B cell (primary cell): Measurements from ENCODE around the gene PHACTR3. TPM values are rescaled to one million over a fixed set of nuclear protein-coding genes. Genes with fewer than 3 reads are reported as not detected.

Source experiments
- ATAC-seq: fragments of 200-7000 bp; cut with Tn5 transposase; one replicate; pipeline ENCODE4 v1.10.0; 2021; ENCODE audit warnings: low read depth, mild to moderate bottlenecking, moderate number of reproducible peaks, moderate library complexity
- CTCF ChIA-PET: fragments of 350-600 bp; sonication (Branson Sonifier 250); formaldehyde crosslinking; loops from one replicate; lab custom pipeline; 2021; ENCODE audit warnings: antibody characterized with exemption, inconsistent platforms; lab: Charles Lee
- POLR2A ChIA-PET: fragments of 350-600 bp; sonication (Branson Sonifier 250); formaldehyde crosslinking; loops from one replicate; lab custom pipeline; 2021; ENCODE audit warnings: antibody characterized with exemption; lab: Charles Lee
- DNase-seq: peaks from one replicate; pipeline ENCODE4 v3.0.0; 2013
- H2AFZ ChIP-seq: 2 replicates; pipeline ENCODE4 v1.6.1; 2012; ENCODE audit warnings: mild to moderate bottlenecking, low read depth, low read length; ENCODE audit not compliant: insufficient read depth, poor library complexity, severe bottlenecking
- H3K27ac ChIP-seq, 2 donors: 1 replicate in 1 of 2; 2 replicates in 1 of 2; pipeline ENCODE4 v1.5.1; 2012 to 2013; ENCODE audit warnings: low read length in 2 of 2, mild to moderate bottlenecking in 2 of 2, moderate library complexity in 1 of 2
- H3K27me3 ChIP-seq, 4 experiments: fragments of 200-600 bp in 1 of 4; sonication (generic) in 1 of 4; replicated peaks in 1 of 4; 1 replicate in 2 of 4; 2 replicates in 2 of 4; pipeline versions ENCODE4 v1.6.1 to v1.7.0; 2013 to 2016; ENCODE audit warnings: low read length in 3 of 4, mild to moderate bottlenecking in 2 of 4, mixed read lengths in 1 of 4, moderate library complexity in 1 of 4; ENCODE audit not compliant: insufficient read depth in 4 of 4, control insufficient read depth in 3 of 4; ENCODE audit errors: control extremely low read depth in 1 of 4
- H3K36me3 ChIP-seq, 2 experiments: replicated peaks in 1 of 2; 1 replicate in 1 of 2; 2 replicates in 1 of 2; pipeline versions ENCODE4 v1.6.1 to v1.7.1; 2013; ENCODE audit warnings: low read length in 1 of 2; ENCODE audit not compliant: insufficient read depth in 2 of 2, control insufficient read depth in 1 of 2; ENCODE audit errors: control extremely low read depth in 1 of 2, extremely low read depth in 1 of 2
- H3K4me1 ChIP-seq, 2 donors: fragments of 200-600 bp in 1 of 2; sonication (generic) in 1 of 2; 1 replicate in 1 of 2; 2 replicates in 1 of 2; pipeline versions ENCODE4 v1.5.1 to v1.6.1; 2013 to 2017; ENCODE audit warnings: low read length in 2 of 2; ENCODE audit not compliant: control insufficient read depth in 2 of 2, insufficient read depth in 2 of 2
- H3K4me2 ChIP-seq: replicated peaks from 2 replicates; pipeline ENCODE3; 2012; ENCODE audit warnings: mild to moderate bottlenecking, low read depth, low read length; ENCODE audit not compliant: poor library complexity, severe bottlenecking
- H3K4me3 ChIP-seq, 5 experiments: fragments of 200-600 bp in 1 of 5; sonication (generic) in 1 of 5; 1 replicate in 3 of 5; 2 replicates in 2 of 5; pipeline versions ENCODE4 v1.5.1 to v1.7.0; 2011 to 2016; ENCODE audit warnings: low read length in 4 of 5, mild to moderate bottlenecking in 4 of 5, low read depth in 2 of 5, control low read depth in 1 of 5, moderate library complexity in 1 of 5; ENCODE audit not compliant: insufficient read depth in 1 of 5; ENCODE audit errors: control extremely low read depth in 1 of 5, extremely low read depth in 1 of 5
- H3K79me2 ChIP-seq: fragments of 200-600 bp; sonication (generic); one replicate; pipeline ENCODE4 v1.6.0; 2016; ENCODE audit warnings: low read length; ENCODE audit not compliant: control insufficient read depth, insufficient read depth
- H3K9ac ChIP-seq: fragments of 200-600 bp; sonication (generic); 2 replicates; pipeline ENCODE4 v1.6.1; 2017; ENCODE audit warnings: mild to moderate bottlenecking, low read length, moderate library complexity
- H3K9me3 ChIP-seq, 3 donors: one replicate each; pipeline versions ENCODE4 v1.6.1 to v1.7.1; 2013; ENCODE audit warnings: low read length in 2 of 3; ENCODE audit not compliant: control insufficient read depth in 2 of 3, insufficient read depth in 1 of 3; ENCODE audit errors: control extremely low read depth in 1 of 3
- H4K20me1 ChIP-seq: 2 replicates; pipeline ENCODE4 v1.6.0; 2012; ENCODE audit warnings: mild to moderate bottlenecking, low read length; ENCODE audit not compliant: insufficient read depth, control insufficient read depth, poor library complexity, severe bottlenecking
- H3K27ac Mint-ChIP-seq: one replicate; pipeline ENCODE4 v1.8.0; 2021; ENCODE audit warnings: mixed read lengths
- H3K27me3 Mint-ChIP-seq: one replicate; pipeline ENCODE4 v1.8.0; 2021; ENCODE audit warnings: mixed read lengths
- H3K4me1 Mint-ChIP-seq: one replicate; pipeline ENCODE4 v1.8.0; 2021; ENCODE audit warnings: mixed read lengths
- H3K4me3 Mint-ChIP-seq: one replicate; pipeline ENCODE4 v1.8.0; 2021; ENCODE audit warnings: mixed read lengths
- H3K9me3 Mint-ChIP-seq: one replicate; pipeline ENCODE4 v1.8.0; 2022; ENCODE audit warnings: mixed read lengths; ENCODE audit not compliant: insufficient read depth
- CTCF ChIP-seq: fragments of 200-600 bp; IDR thresholded peaks from one replicate; pipeline ENCODE4 v1.8.0; 2022; ENCODE audit warnings: antibody characterized with exemption, mild to moderate bottlenecking
- EZH2 ChIP-seq: IDR thresholded peaks from 2 replicates; pipeline ENCODE4 v1.6.1; 2012; ENCODE audit warnings: borderline replicate concordance, low read depth, mild to moderate bottlenecking, moderate library complexity, low read length; ENCODE audit not compliant: insufficient read depth, poor library complexity, severe bottlenecking
- WGBS: methylation state at CpG from one replicate; pipeline ENCODE4 v1.1.5; 2013; ENCODE audit warnings: missing lambda C conversion rate; ENCODE audit not compliant: insufficient coverage; 5-methylcytosine and 5-hydroxymethylcytosine counted together
- intact Hi-C: fragments of 100-400 bp; cut with micrococcal nuclease; formaldehyde crosslinking; loops from one replicate; pipeline ENCODE4 v1.10.0; 2022
- polyA plus RNA-seq: library from polyadenylated mRNA; depleted of rRNA; stranded (reverse); fragments of >200 nt; gene quantifications from 2 replicates; pipeline ENCODE4 v1.2.3, GENCODE V29; 2012
- total RNA-seq, 2 donors: library from RNA; stranded (reverse); fragments of 120-200 nt in 1 of 2; gene quantifications; 1 replicate in 1 of 2; 2 replicates in 1 of 2; pipeline versions ENCODE4 v1.2.3 to v1.2.4, GENCODE V29; 2013 to 2022

PHACTR3 gene
- total and polyA plus RNA-seq, 2 donors (not counting 1 experiment from before 2014, with no cell fraction given): not detected

- Histone ChIP-seq H2AFZ (no peak overlapping the region), H3K36me3 (no peaks in the 10 kb centered on the region), H3K4me2 (no peak overlapping the region), H3K27ac (no peak overlapping the region), H3K4me1 (no peaks in the 10 kb centered on the region), H3K79me2 (no peaks in the 10 kb centered on the region), H3K27me3 (no peaks in the 10 kb centered on the region), H3K9me3 (peaks cover 0 to 4% (median 0%) of the 10 kb centered on the region in 3 donors), H3K9ac (no peak overlapping the region), H3K4me3 (no peak overlapping the region), H4K20me1 (no peaks in the 10 kb centered on the region)
- WGBS: 55% methylated on average over 5 of the region's 9 CpGs
- CTCF ChIA-PET: no interaction called here
- no peaks in the 10 kb centered on the region for H3K9me3 Mint-ChIP-seq
- POLR2A ChIA-PET: no interaction called here
- no peak overlapping the region for H3K4me3 Mint-ChIP-seq
- peaks cover 8% of the 10 kb centered on the region for H3K27me3 Mint-ChIP-seq
- no peak overlapping the region for H3K27ac Mint-ChIP-seq
- H3K4me1 Mint-ChIP-seq: no peaks in the 10 kb centered on the region
- intact Hi-C loops: no loop called here
- ATAC-seq (no peak), DNase-seq (no peak)
- no peak for TF ChIP-seq CTCF
- TF ChIP-seq EZH2: no peak
Observed at GRCh38 chr20:59678288-59678687, 73.9 kb downstream of the PHACTR3 start.

GRCh38 chr20:59678951-59679350 is 74.6 kb downstream of the PHACTR3 start:
- H3K4me1 ChIP-seq: no peaks in the 10 kb centered on the region
- H3K36me3 ChIP-seq: no peaks in the 10 kb centered on the region
- no peak for DNase-seq
- H3K27ac Mint-ChIP-seq: no peak overlapping the region
- H3K27me3 Mint-ChIP-seq: peaks cover 8% of the 10 kb centered on the region
- ChIA-PET CTCF (no interaction called here), POLR2A (no interaction called here)
- no peaks in the 10 kb centered on the region for H4K20me1 ChIP-seq
- H3K4me3 ChIP-seq: no peak overlapping the region
- H3K27ac ChIP-seq: no peak overlapping the region
- TF ChIP-seq EZH2 (no peak), CTCF (no peak)
- H3K9me3 Mint-ChIP-seq: no peaks in the 10 kb centered on the region
- H3K79me2 ChIP-seq: no peaks in the 10 kb centered on the region
- H3K9me3 ChIP-seq: peaks cover 0 to under 1% (median 0%) of the 10 kb centered on the region in 3 donors
- H3K4me1 Mint-ChIP-seq: no peaks in the 10 kb centered on the region
- H2AFZ ChIP-seq: no peak overlapping the region
- ATAC-seq: no peak
- 63% methylated on average over 6 of the region's 8 CpGs for WGBS
- no peak overlapping the region for H3K4me2 ChIP-seq
- no peak overlapping the region for H3K4me3 Mint-ChIP-seq
- intact Hi-C loops: no loop called here
- H3K27me3 ChIP-seq: no peaks in the 10 kb centered on the region
- no peak overlapping the region for H3K9ac ChIP-seq
